Body of pancreas (tissue), 4 donors: Measurements from ENCODE around the gene TDP1.

Source experiments
- POLR2A ChIP-seq, 3 donors: fragments of 450-650 bp; IDR thresholded peaks; one replicate each; pipeline ENCODE4 v1.6.1; 2016; ENCODE audit warnings: antibody characterized with exemption in 3 of 3, mild to moderate bottlenecking in 2 of 3
- TF ChIP-seq, protein P1 (sequence below), 7 experiments: fragments of 450-650 bp in 4 of 7; fragments of 200-600 bp in 3 of 7; sonication (generic) in 3 of 7; IDR thresholded peaks; one replicate each; pipeline ENCODE4 v1.5.1; 2016 to 2019; ENCODE audit warnings: antibody characterized with exemption in 7 of 7

GRCh38 chr14:89990218-89990617, 34.5 kb downstream of the TDP1 start:
- TF ChIP-seq, protein P1, sequence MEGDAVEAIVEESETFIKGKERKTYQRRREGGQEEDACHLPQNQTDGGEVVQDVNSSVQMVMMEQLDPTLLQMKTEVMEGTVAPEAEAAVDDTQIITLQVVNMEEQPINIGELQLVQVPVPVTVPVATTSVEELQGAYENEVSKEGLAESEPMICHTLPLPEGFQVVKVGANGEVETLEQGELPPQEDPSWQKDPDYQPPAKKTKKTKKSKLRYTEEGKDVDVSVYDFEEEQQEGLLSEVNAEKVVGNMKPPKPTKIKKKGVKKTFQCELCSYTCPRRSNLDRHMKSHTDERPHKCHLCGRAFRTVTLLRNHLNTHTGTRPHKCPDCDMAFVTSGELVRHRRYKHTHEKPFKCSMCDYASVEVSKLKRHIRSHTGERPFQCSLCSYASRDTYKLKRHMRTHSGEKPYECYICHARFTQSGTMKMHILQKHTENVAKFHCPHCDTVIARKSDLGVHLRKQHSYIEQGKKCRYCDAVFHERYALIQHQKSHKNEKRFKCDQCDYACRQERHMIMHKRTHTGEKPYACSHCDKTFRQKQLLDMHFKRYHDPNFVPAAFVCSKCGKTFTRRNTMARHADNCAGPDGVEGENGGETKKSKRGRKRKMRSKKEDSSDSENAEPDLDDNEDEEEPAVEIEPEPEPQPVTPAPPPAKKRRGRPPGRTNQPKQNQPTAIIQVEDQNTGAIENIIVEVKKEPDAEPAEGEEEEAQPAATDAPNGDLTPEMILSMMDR (IDR thresholded peaks at IDR 0.05), result no peak
- no peak for TF ChIP-seq POLR2A (IDR thresholded peaks at IDR 0.05)
